ENCODE measurements around the gene DCAF7. TPM values are rescaled to one million over a fixed set of nuclear protein-coding genes. Genes with fewer than 3 reads are reported as not detected.

Gene DCAF7
- total RNA-seq, 1 experiment from 2014 or later, result 60.4 TPM

- peaks cover 5% of the 10 kb centered on the region; the same call in 1 of the 2 replicates for H3K36me3 ChIP-seq (ENCODE audit: control insufficient read depth, insufficient read depth, low read length)
- BruUV-seq (replicated peaks), result TSS peak; percentile 76
- TF ChIP-seq CTCF (IDR thresholded peaks at IDR 0.05) (no peak), POLR2AphosphoS5 (IDR thresholded peaks at IDR 0.05; ENCODE audit: low read depth, low read length) (no peak), REST (IDR thresholded peaks at IDR 0.05; ENCODE audit: insufficient read depth in 1 of 2, low read depth in 2 of 2, low read length in 1 of 2) (no peak), TCF7L2 (IDR thresholded peaks at IDR 0.05; ENCODE audit: low read depth, low read length) (no peak), SIN3A (IDR thresholded peaks at IDR 0.05; ENCODE audit: borderline replicate concordance, insufficient read depth, low read depth, low read length) (no peak)
- no peaks in the 10 kb centered on the region for H3K9me3 ChIP-seq (ENCODE audit: control insufficient read depth, insufficient read depth, low read depth, low read length)
- no peaks in the 10 kb centered on the region for H3K27me3 ChIP-seq (ENCODE audit: control insufficient read depth, insufficient read depth, low read length)
- intact Hi-C loops (cut with micrococcal nuclease; ENCODE audit: unreplicated experiment), result no loop called here
- H3K4me1 ChIP-seq (ENCODE audit: control insufficient read depth, insufficient read depth, low read length), result peaks cover 18% of the 10 kb centered on the region
- CTCF ChIA-PET, result interaction anchor here (0.9 kb wide), 1 partner anchor 9 kb away, joined by 4 read pairs; no protein-coding TSS in a partner anchor
- ATAC-seq, result no peak
- DNase-seq (ENCODE audit: low read depth, low spot score), result no peak
- in situ Hi-C loops (cut with HindIII; ENCODE audit: low pct_unique_long_range_greater_than_20kb, low sequenced_read_pairs), result no loop called here
- POLR2A ChIA-PET, result no interaction called here
- peak overlapping the region; percentile 62 to 63 for H3K4me3 ChIP-seq (ENCODE audit: low read depth in 2 of 2, low read length in 2 of 2)
- peak overlapping the region; percentile 77 for H3K27ac ChIP-seq (ENCODE audit: low read length)
Observed at GRCh38 chr17:63621229-63621683, 71.0 kb downstream of the DCAF7 start.

DNA sequence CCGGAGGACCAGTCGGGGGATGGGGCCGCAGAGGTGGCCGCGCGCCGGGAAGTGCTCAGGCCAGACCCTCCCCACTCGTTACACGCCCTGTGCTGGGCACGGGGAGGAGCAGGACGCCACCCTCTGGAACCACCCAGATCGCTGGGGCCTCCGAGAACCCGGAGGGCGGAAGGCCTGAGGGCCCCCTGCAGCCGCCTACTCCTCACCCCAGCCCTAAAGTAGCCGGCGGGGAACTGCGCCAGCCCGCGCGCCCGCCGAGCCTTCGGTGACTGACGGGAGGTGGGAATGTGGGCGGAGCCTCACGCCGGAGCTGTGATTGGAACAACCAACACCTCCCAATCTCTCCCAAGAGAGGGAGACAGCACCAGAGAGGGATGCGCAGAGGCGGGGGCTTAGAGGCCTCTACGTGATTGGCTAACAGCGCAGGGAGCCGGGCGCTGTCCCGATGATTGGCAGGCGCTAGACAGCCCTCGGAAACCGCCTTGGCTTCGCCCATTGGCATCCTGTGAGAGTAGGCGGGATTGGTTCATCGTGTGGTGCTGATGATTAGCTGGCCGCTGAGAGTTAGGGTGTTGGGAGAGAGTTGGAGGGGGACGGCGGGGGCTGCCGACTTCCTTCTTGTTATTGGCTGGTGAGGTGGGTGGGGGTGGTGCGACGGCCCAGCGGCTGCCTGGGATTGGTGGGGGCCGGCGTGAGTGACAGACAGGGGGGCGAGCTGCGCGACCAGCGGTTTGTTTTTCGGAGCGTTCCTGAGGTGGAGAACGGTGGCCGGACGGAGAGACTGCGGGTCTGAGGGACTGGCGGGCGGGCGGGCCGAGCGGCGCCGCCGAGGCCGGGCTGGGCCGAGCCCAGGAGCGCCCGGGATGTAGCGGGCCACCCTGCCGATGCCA is 71.7 kb downstream of the DCAF7 start, which contains the start of gene MAP3K3:
Gene MAP3K3 (plus strand): TSS at position 734 of the 890 bp plus-strand sequence. CDS start 343 bp downstream, outside the sequence.
- no peaks in the 10 kb centered on the region for H3K27me3 ChIP-seq (ENCODE audit: control insufficient read depth, insufficient read depth, low read length)
- TF ChIP-seq POLR2AphosphoS5 (IDR thresholded peaks at IDR 0.05; ENCODE audit: low read depth, low read length) (peak; percentile 81), TCF7L2 (IDR thresholded peaks at IDR 0.05; ENCODE audit: low read depth, low read length) (no peak)
- peaks cover 22% of the 10 kb centered on the region for H3K4me1 ChIP-seq (ENCODE audit: control insufficient read depth, insufficient read depth, low read length)
- H3K27ac ChIP-seq (ENCODE audit: low read length), result peak within 1 kb of the TSS; percentile 77
- in situ Hi-C loops (cut with HindIII; ENCODE audit: low pct_unique_long_range_greater_than_20kb, low sequenced_read_pairs) (no loop called here), intact Hi-C loops (cut with micrococcal nuclease; ENCODE audit: unreplicated experiment) (no loop called here)
- no TSS peak for BruUV-seq (replicated peaks)
- no peaks in the 10 kb centered on the region for H3K9me3 ChIP-seq (ENCODE audit: control insufficient read depth, insufficient read depth, low read depth, low read length)
- POLR2A ChIA-PET, result interaction anchor here (0.6 kb wide), 1 partner anchor 143 kb away, joined by 6 read pairs; no protein-coding TSS in a partner anchor
- H3K36me3 ChIP-seq (ENCODE audit: control insufficient read depth, insufficient read depth, low read length), result peaks cover 5% of the 10 kb centered on the region; the same call in 1 of the 2 replicates
- peak; percentile 94 for ATAC-seq
- H3K4me3 ChIP-seq (ENCODE audit: low read depth in 2 of 2, low read length in 2 of 2), result peak within 1 kb of the TSS; percentile 70 to 76
- DNase-seq (ENCODE audit: low read depth, low spot score), result peak; percentile 96
- CTCF ChIA-PET, result interaction anchor here (0.9 kb wide), 1 partner anchor 10 kb away, joined by 4 read pairs; no protein-coding TSS in a partner anchor
